GM23338 (cell line): Measurements from ENCODE around the gene KAZN. TPM values are rescaled to one million over a fixed set of nuclear protein-coding genes. Genes with fewer than 3 reads are reported as not detected.

ENCODE experiments used
- ATAC-seq: fragments of 200-7000 bp; cut with Tn5 transposase; 3 replicates; pipeline ENCODE4 v1.9.1; 2020
- DNase-seq: peaks from one replicate; pipeline ENCODE4 v3.0.0-alpha.2; 2015; ENCODE audit warnings: low spot score
- H2AFZ ChIP-seq: fragments of 200-600 bp; sonication (generic); 2 replicates; pipeline ENCODE4 v1.8.0; 2016; ENCODE audit warnings: antibody characterized with exemption, mild to moderate bottlenecking, moderate library complexity
- H3F3A ChIP-seq: fragments of 200-600 bp; sonication (generic); replicated peaks from 2 replicates; pipeline ENCODE4 v1.8.0; 2017; ENCODE audit warnings: antibody characterized with exemption, mixed run types, low read depth
- H3K27ac ChIP-seq: fragments of 200-600 bp; sonication (generic); 2 replicates; pipeline ENCODE4 v1.6.1; 2016; ENCODE audit warnings: low read depth
- H3K27me3 ChIP-seq: fragments of 200-600 bp; sonication (generic); 2 replicates; pipeline ENCODE4 v1.8.0; 2016; ENCODE audit warnings: mild to moderate bottlenecking, mixed run types, moderate library complexity; ENCODE audit not compliant: insufficient read depth
- H3K36me3 ChIP-seq: fragments of 200-600 bp; sonication (generic); 2 replicates; pipeline ENCODE4 v1.8.0; 2016; ENCODE audit warnings: mild to moderate bottlenecking; ENCODE audit not compliant: insufficient read depth
- H3K4me1 ChIP-seq: fragments of 200-600 bp; sonication (generic); 2 replicates; pipeline ENCODE4 v1.8.0; 2016; ENCODE audit warnings: mild to moderate bottlenecking, moderate library complexity; ENCODE audit not compliant: insufficient read depth
- H3K4me2 ChIP-seq: fragments of 200-600 bp; sonication (generic); 2 replicates; pipeline ENCODE4 v1.7.1; 2017; ENCODE audit warnings: mixed run types
- H3K4me3 ChIP-seq: fragments of 200-600 bp; sonication (generic); 2 replicates; pipeline ENCODE4 v1.6.1; 2016; ENCODE audit warnings: mixed run types
- H3K79me2 ChIP-seq: fragments of 200-600 bp; sonication (generic); replicated peaks from 2 replicates; pipeline ENCODE4 v1.8.0; 2017; ENCODE audit warnings: mild to moderate bottlenecking; ENCODE audit not compliant: insufficient read depth
- H3K9me2 ChIP-seq: fragments of 200-600 bp; sonication (generic); 2 replicates; pipeline ENCODE4 v1.8.0; 2017; ENCODE audit not compliant: insufficient read depth
- H4K20me1 ChIP-seq: fragments of 200-600 bp; sonication (generic); replicated peaks from 2 replicates; pipeline ENCODE4 v1.8.0; 2017; ENCODE audit warnings: mild to moderate bottlenecking; ENCODE audit not compliant: insufficient read depth
- H3K27ac Mint-ChIP-seq: 2 replicates; pipeline ENCODE4 v1.8.0; 2020; ENCODE audit warnings: inconsistent platforms, mild to moderate bottlenecking, moderate library complexity, mixed read lengths
- H3K27me3 Mint-ChIP-seq: 3 replicates; pipeline ENCODE4 v1.8.0; 2022; ENCODE audit warnings: low read depth, mild to moderate bottlenecking, moderate library complexity, mixed read lengths, inconsistent platforms; ENCODE audit not compliant: insufficient read depth, poor library complexity
- H3K36me3 Mint-ChIP-seq: 3 replicates; pipeline ENCODE4 v1.8.0; 2021; ENCODE audit warnings: low read depth, mild to moderate bottlenecking, inconsistent platforms, moderate library complexity, mixed read lengths
- H3K4me1 Mint-ChIP-seq: 3 replicates; pipeline ENCODE4 v1.8.0; 2020; ENCODE audit warnings: mild to moderate bottlenecking, inconsistent platforms, mixed read lengths
- H3K4me3 Mint-ChIP-seq: 3 replicates; pipeline ENCODE4 v1.8.0; 2021; ENCODE audit warnings: moderate library complexity, mild to moderate bottlenecking, inconsistent platforms, mixed read lengths
- H3K9me3 Mint-ChIP-seq: 3 replicates; pipeline ENCODE4 v1.8.0; 2020; ENCODE audit warnings: moderate library complexity, mild to moderate bottlenecking, inconsistent platforms, mixed read lengths
- CREB1 ChIP-seq: fragments of 250-450 bp; sonication (Bioruptor Pico); IDR thresholded peaks from 2 replicates; pipeline ENCODE4 v1.5.0; 2020; ENCODE audit warnings: low read depth, mild to moderate bottlenecking, moderate library complexity
- EZH2 ChIP-seq: fragments of 200-600 bp; sonication (generic); IDR thresholded peaks from one replicate; pipeline ENCODE4 v1.8.0; 2017; ENCODE audit warnings: antibody characterized with exemption, mild to moderate bottlenecking, low read depth; ENCODE audit not compliant: unreplicated experiment
- JUNB ChIP-seq: IDR thresholded peaks from one replicate; pipeline ENCODE4 v1.6.1; 2016; ENCODE audit warnings: antibody characterized with exemption; ENCODE audit not compliant: unreplicated experiment
- NANOG ChIP-seq: IDR thresholded peaks from 2 replicates; pipeline ENCODE4 v1.6.1; 2016; ENCODE audit warnings: antibody characterized with exemption, borderline replicate concordance
- STAT1 ChIP-seq: IDR thresholded peaks from one replicate; pipeline ENCODE4 v1.6.1; 2016; ENCODE audit warnings: antibody characterized with exemption; ENCODE audit not compliant: unreplicated experiment
- polyA plus RNA-seq: library from polyadenylated mRNA; unstranded; fragments of >200 nt; fragmentation: Nextera tagmentation; extraction: Ambion mirVana; gene quantifications from 2 replicates; pipeline ENCODE4 v1.2.1, GENCODE V29; 2016
- total RNA-seq: library from RNA; depleted of rRNA; stranded (reverse); fragments of >200 nt; shearing (Covaris generic); gene quantifications from 2 replicates; pipeline ENCODE4 v1.2.3, GENCODE V29; 2014
- TF ChIP-seq, protein P1 (sequence below): IDR thresholded peaks from one replicate; pipeline ENCODE4 v1.6.1; 2018; ENCODE audit warnings: antibody characterized with exemption; ENCODE audit not compliant: unreplicated experiment
- TF ChIP-seq, protein P2 (sequence below): IDR thresholded peaks from 2 replicates; pipeline ENCODE4 v1.6.1; 2016; ENCODE audit warnings: antibody characterized with exemption
- TF ChIP-seq, protein P3 (sequence below), 2 experiments: fragments of 200-600 bp in 1 of 2; sonication (generic) in 1 of 2; conservative IDR thresholded peaks; 2 replicates each; pipeline versions ENCODE4 v1.5.1 to v1.6.1; 2016 to 2017; ENCODE audit warnings: antibody characterized with exemption in 2 of 2, low read depth in 2 of 2, mild to moderate bottlenecking in 2 of 2, moderate library complexity in 1 of 2
- TF ChIP-seq, protein P4 (sequence below): fragments of 250-450 bp; sonication (Bioruptor Pico); IDR thresholded peaks from 2 replicates; pipeline ENCODE4 v1.5.0; 2020; ENCODE audit warnings: mild to moderate bottlenecking, moderate library complexity

KAZN gene
- total and polyA plus RNA-seq, 2 experiments from 2014 or later = 9.9 to 15.0 TPM

DNA sequence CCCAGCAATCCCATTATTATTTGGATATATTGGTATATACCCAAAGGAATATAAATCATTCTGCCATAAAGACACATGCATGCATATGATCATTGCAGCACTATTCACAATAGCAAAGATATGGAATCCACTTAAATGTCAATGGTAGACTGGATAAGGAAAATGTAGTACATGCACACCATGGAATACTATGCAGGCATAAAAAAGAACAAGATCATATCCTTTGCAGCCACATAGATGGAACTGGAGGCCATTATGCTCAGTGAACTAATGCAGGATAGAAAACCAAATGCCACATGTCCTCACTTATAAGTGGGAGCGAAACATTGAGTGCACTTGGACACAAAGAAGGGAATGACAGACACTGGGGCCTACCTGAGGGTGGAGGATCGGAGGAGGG lies 24.6 kb downstream of the KAZN start (continued):
- TF ChIP-seq NANOG (no peak), EZH2 (no peak), STAT1 (no peak), CREB1 (CRISPR knock-in tag) (no peak), JUNB (no peak)
- TF ChIP-seq, protein P1, sequence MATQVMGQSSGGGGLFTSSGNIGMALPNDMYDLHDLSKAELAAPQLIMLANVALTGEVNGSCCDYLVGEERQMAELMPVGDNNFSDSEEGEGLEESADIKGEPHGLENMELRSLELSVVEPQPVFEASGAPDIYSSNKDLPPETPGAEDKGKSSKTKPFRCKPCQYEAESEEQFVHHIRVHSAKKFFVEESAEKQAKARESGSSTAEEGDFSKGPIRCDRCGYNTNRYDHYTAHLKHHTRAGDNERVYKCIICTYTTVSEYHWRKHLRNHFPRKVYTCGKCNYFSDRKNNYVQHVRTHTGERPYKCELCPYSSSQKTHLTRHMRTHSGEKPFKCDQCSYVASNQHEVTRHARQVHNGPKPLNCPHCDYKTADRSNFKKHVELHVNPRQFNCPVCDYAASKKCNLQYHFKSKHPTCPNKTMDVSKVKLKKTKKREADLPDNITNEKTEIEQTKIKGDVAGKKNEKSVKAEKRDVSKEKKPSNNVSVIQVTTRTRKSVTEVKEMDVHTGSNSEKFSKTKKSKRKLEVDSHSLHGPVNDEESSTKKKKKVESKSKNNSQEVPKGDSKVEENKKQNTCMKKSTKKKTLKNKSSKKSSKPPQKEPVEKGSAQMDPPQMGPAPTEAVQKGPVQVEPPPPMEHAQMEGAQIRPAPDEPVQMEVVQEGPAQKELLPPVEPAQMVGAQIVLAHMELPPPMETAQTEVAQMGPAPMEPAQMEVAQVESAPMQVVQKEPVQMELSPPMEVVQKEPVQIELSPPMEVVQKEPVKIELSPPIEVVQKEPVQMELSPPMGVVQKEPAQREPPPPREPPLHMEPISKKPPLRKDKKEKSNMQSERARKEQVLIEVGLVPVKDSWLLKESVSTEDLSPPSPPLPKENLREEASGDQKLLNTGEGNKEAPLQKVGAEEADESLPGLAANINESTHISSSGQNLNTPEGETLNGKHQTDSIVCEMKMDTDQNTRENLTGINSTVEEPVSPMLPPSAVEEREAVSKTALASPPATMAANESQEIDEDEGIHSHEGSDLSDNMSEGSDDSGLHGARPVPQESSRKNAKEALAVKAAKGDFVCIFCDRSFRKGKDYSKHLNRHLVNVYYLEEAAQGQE = no peak
- TF ChIP-seq, protein P2, sequence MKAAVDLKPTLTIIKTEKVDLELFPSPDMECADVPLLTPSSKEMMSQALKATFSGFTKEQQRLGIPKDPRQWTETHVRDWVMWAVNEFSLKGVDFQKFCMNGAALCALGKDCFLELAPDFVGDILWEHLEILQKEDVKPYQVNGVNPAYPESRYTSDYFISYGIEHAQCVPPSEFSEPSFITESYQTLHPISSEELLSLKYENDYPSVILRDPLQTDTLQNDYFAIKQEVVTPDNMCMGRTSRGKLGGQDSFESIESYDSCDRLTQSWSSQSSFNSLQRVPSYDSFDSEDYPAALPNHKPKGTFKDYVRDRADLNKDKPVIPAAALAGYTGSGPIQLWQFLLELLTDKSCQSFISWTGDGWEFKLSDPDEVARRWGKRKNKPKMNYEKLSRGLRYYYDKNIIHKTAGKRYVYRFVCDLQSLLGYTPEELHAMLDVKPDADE = no peak

DNA sequence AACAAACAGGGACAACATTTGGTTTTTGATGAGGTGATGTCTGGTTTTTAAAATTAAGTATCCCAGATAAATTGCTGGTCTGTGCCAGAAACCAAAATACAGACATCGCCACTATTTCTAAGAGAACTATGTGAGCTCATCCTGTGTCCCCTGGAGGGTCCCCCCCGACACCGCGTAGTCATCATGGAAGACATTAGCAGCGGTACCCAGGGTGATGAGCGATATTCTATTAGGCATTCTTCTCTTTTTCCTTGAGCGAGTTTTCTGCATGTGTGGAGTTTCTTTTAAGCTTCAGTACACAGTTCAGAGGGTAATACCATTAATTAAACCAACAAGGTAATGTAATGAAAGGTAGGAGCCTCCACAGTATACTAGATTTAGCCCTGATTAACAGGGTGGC lies 26.5 kb downstream of the KAZN start:
- Mint-ChIP-seq H3K27me3 (peaks cover 3% of the 10 kb centered on the region), H3K9me3 (peaks cover 3% of the 10 kb centered on the region; the same call in 1 of the 3 replicates), H3K36me3 (no peaks in the 10 kb centered on the region), H3K4me3 (no peak overlapping the region), H3K27ac (no peak overlapping the region), H3K4me1 (peaks cover 23% of the 10 kb centered on the region)
- ATAC-seq (no peak), DNase-seq (no peak)
- H4K20me1 ChIP-seq = no peaks in the 10 kb centered on the region; the same call in 1 of the 2 replicates
- no peaks in the 10 kb centered on the region for H3K36me3 ChIP-seq
- H3K4me3 ChIP-seq = no peak overlapping the region
- no peaks in the 10 kb centered on the region for H3K9me2 ChIP-seq
- H3K27ac ChIP-seq = no peak overlapping the region
- H3K4me1 ChIP-seq = peaks cover 28% of the 10 kb centered on the region
- peaks cover 36% of the 10 kb centered on the region for H3K79me2 ChIP-seq
- TF ChIP-seq STAT1 (no peak), JUNB (no peak)
- TF ChIP-seq, protein P3, sequence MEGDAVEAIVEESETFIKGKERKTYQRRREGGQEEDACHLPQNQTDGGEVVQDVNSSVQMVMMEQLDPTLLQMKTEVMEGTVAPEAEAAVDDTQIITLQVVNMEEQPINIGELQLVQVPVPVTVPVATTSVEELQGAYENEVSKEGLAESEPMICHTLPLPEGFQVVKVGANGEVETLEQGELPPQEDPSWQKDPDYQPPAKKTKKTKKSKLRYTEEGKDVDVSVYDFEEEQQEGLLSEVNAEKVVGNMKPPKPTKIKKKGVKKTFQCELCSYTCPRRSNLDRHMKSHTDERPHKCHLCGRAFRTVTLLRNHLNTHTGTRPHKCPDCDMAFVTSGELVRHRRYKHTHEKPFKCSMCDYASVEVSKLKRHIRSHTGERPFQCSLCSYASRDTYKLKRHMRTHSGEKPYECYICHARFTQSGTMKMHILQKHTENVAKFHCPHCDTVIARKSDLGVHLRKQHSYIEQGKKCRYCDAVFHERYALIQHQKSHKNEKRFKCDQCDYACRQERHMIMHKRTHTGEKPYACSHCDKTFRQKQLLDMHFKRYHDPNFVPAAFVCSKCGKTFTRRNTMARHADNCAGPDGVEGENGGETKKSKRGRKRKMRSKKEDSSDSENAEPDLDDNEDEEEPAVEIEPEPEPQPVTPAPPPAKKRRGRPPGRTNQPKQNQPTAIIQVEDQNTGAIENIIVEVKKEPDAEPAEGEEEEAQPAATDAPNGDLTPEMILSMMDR (conservative IDR thresholded peaks at IDR 0.05; ENCODE audit: low read depth in 2 of 2) = no peak
- TF ChIP-seq, protein P4, sequence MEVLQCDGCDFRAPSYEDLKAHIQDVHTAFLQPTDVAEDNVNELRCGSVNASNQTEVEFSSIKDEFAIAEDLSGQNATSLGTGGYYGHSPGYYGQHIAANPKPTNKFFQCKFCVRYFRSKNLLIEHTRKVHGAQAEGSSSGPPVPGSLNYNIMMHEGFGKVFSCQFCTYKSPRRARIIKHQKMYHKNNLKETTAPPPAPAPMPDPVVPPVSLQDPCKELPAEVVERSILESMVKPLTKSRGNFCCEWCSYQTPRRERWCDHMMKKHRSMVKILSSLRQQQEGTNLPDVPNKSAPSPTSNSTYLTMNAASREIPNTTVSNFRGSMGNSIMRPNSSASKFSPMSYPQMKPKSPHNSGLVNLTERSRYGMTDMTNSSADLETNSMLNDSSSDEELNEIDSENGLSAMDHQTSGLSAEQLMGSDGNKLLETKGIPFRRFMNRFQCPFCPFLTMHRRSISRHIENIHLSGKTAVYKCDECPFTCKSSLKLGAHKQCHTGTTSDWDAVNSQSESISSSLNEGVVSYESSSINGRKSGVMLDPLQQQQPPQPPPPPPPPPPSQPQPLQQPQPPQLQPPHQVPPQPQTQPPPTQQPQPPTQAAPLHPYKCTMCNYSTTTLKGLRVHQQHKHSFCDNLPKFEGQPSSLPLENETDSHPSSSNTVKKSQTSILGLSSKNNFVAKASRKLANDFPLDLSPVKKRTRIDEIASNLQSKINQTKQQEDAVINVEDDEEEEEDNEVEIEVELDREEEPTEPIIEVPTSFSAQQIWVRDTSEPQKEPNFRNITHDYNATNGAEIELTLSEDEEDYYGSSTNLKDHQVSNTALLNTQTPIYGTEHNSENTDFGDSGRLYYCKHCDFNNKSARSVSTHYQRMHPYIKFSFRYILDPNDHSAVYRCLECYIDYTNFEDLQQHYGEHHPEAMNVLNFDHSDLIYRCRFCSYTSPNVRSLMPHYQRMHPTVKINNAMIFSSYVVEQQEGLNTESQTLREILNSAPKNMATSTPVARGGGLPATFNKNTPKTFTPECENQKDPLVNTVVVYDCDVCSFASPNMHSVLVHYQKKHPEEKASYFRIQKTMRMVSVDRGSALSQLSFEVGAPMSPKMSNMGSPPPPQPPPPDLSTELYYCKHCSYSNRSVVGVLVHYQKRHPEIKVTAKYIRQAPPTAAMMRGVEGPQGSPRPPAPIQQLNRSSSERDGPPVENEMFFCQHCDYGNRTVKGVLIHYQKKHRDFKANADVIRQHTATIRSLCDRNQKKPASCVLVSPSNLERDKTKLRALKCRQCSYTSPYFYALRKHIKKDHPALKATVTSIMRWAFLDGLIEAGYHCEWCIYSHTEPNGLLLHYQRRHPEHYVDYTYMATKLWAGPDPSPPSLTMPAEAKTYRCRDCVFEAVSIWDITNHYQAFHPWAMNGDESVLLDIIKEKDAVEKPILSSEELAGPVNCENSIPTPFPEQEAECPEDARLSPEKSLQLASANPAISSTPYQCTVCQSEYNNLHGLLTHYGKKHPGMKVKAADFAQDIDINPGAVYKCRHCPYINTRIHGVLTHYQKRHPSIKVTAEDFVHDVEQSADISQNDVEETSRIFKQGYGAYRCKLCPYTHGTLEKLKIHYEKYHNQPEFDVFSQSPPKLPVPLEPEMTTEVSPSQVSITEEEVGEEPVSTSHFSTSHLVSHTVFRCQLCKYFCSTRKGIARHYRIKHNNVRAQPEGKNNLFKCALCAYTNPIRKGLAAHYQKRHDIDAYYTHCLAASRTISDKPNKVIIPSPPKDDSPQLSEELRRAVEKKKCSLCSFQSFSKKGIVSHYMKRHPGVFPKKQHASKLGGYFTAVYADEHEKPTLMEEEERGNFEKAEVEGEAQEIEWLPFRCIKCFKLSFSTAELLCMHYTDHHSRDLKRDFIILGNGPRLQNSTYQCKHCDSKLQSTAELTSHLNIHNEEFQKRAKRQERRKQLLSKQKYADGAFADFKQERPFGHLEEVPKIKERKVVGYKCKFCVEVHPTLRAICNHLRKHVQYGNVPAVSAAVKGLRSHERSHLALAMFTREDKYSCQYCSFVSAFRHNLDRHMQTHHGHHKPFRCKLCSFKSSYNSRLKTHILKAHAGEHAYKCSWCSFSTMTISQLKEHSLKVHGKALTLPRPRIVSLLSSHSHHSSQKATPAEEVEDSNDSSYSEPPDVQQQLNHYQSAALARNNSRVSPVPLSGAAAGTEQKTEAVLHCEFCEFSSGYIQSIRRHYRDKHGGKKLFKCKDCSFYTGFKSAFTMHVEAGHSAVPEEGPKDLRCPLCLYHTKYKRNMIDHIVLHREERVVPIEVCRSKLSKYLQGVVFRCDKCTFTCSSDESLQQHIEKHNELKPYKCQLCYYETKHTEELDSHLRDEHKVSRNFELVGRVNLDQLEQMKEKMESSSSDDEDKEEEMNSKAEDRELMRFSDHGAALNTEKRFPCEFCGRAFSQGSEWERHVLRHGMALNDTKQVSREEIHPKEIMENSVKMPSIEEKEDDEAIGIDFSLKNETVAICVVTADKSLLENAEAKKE = no peak
- no peaks in the 10 kb centered on the region; the same call in 1 of the 2 replicates for H3F3A ChIP-seq
- no peak overlapping the region for H3K4me2 ChIP-seq
- H3K27me3 ChIP-seq = no peaks in the 10 kb centered on the region
- H2AFZ ChIP-seq = no peak overlapping the region
